SK-N-SH (cell line): Measurements from ENCODE around the gene MTFMT.

Experiments
- EP300 ChIP-seq, 2 experiments: IDR thresholded peaks; 2 replicates each; pipeline versions ENCODE4 v1.4.0 to v1.6.1; 2012; ENCODE audit warnings: borderline replicate concordance in 1 of 2, low read depth in 1 of 2, low read length in 1 of 2
- EZH2phosphoT487 ChIP-seq: fragments of 200-600 bp; sonication (generic); IDR thresholded peaks from 2 replicates; pipeline ENCODE4 v1.6.1; 2017; ENCODE audit warnings: low read depth, mixed run types, mild to moderate bottlenecking, antibody characterized with exemption, moderate library complexity, borderline replicate concordance
- FOSL2 ChIP-seq: IDR thresholded peaks from 2 replicates; pipeline ENCODE4 v1.4.0; 2012; ENCODE audit warnings: low read depth, mild to moderate bottlenecking, moderate library complexity, borderline replicate concordance
- JUND ChIP-seq: IDR thresholded peaks from 2 replicates; pipeline ENCODE4 v1.4.0; 2012
- MXI1 ChIP-seq: IDR thresholded peaks from 2 replicates; pipeline ENCODE4 v1.6.1; 2012; ENCODE audit warnings: mild to moderate bottlenecking, low read depth, low read length, improper control_type of control experiment
- NRF1 ChIP-seq: IDR thresholded peaks from 2 replicates; pipeline ENCODE4 v1.6.1; 2012; ENCODE audit warnings: low read depth, mild to moderate bottlenecking, low read length
- POLR2AphosphoS5 ChIP-seq: IDR thresholded peaks from 2 replicates; pipeline ENCODE4 v1.6.1; 2012; ENCODE audit warnings: low read depth, low read length
- SIN3A ChIP-seq: IDR thresholded peaks from 2 replicates; pipeline ENCODE4 v1.6.1; 2012; ENCODE audit warnings: low read depth, mild to moderate bottlenecking, low read length, moderate library complexity, borderline replicate concordance
- TAF1 ChIP-seq: IDR thresholded peaks from 2 replicates; pipeline ENCODE4 v1.6.1; 2012; ENCODE audit warnings: low read depth, mild to moderate bottlenecking, low read length, moderate library complexity, borderline replicate concordance
- TEAD4 ChIP-seq: IDR thresholded peaks from 2 replicates; pipeline ENCODE4 v1.4.0; 2012; ENCODE audit warnings: mild to moderate bottlenecking, borderline replicate concordance; ENCODE audit not compliant: insufficient read depth
- TF ChIP-seq, protein P1 (sequence below): fragments of 200-600 bp; sonication (generic); IDR thresholded peaks from 2 replicates; pipeline ENCODE4 v1.6.1; 2017; ENCODE audit warnings: antibody characterized with exemption, mild to moderate bottlenecking, moderate library complexity
- TF ChIP-seq, protein P2 (sequence below): IDR thresholded peaks from 2 replicates; pipeline ENCODE4 v1.4.0; 2012; ENCODE audit warnings: low read depth
- TF ChIP-seq, protein P3 (sequence below): IDR thresholded peaks from 2 replicates; pipeline ENCODE4 v1.4.0; 2012; ENCODE audit warnings: low read depth, borderline replicate concordance
- TF ChIP-seq, protein P4 (sequence below): IDR thresholded peaks from 2 replicates; pipeline ENCODE4 v1.6.1; 2012; ENCODE audit warnings: mild to moderate bottlenecking, low read depth, low read length, moderate library complexity

DNA sequence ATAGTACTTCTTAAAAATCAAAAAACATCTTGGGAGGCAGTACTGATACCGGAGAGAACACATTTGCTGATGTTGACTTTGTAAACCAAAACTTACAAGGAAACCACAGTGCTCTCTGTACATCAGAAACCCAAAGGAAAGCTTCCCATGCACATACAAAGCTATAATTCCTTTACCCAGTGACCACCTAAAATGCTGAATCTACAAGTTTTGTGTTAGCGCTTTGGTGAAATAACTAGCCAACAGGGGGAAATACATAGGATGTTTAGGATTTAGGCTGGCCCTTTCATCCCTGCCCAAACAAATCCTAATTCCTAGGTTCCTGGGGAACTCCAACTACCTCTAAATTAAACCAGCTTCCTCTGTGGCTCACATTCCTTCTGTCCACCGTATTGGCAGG, 24.4 kb downstream of the MTFMT start:
- TF ChIP-seq, protein P1, sequence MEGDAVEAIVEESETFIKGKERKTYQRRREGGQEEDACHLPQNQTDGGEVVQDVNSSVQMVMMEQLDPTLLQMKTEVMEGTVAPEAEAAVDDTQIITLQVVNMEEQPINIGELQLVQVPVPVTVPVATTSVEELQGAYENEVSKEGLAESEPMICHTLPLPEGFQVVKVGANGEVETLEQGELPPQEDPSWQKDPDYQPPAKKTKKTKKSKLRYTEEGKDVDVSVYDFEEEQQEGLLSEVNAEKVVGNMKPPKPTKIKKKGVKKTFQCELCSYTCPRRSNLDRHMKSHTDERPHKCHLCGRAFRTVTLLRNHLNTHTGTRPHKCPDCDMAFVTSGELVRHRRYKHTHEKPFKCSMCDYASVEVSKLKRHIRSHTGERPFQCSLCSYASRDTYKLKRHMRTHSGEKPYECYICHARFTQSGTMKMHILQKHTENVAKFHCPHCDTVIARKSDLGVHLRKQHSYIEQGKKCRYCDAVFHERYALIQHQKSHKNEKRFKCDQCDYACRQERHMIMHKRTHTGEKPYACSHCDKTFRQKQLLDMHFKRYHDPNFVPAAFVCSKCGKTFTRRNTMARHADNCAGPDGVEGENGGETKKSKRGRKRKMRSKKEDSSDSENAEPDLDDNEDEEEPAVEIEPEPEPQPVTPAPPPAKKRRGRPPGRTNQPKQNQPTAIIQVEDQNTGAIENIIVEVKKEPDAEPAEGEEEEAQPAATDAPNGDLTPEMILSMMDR, result no peak
- TF ChIP-seq TAF1 (no peak), POLR2AphosphoS5 (no peak), SIN3A (no peak), EZH2phosphoT487 (no peak), NRF1 (no peak), JUND (no peak), FOSL2 (no peak), MXI1 (no peak), EP300 (IDR thresholded peaks at IDR 0.05; ENCODE audit: borderline replicate concordance in 1 of 2, low read depth in 1 of 2, low read length in 1 of 2) (no peak), TEAD4 (no peak)
- TF ChIP-seq, protein P2, sequence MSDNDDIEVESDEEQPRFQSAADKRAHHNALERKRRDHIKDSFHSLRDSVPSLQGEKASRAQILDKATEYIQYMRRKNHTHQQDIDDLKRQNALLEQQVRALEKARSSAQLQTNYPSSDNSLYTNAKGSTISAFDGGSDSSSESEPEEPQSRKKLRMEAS, result no peak
- TF ChIP-seq, protein P3, sequence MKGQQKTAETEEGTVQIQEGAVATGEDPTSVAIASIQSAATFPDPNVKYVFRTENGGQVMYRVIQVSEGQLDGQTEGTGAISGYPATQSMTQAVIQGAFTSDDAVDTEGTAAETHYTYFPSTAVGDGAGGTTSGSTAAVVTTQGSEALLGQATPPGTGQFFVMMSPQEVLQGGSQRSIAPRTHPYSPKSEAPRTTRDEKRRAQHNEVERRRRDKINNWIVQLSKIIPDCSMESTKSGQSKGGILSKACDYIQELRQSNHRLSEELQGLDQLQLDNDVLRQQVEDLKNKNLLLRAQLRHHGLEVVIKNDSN, result no peak
- TF ChIP-seq, protein P4, sequence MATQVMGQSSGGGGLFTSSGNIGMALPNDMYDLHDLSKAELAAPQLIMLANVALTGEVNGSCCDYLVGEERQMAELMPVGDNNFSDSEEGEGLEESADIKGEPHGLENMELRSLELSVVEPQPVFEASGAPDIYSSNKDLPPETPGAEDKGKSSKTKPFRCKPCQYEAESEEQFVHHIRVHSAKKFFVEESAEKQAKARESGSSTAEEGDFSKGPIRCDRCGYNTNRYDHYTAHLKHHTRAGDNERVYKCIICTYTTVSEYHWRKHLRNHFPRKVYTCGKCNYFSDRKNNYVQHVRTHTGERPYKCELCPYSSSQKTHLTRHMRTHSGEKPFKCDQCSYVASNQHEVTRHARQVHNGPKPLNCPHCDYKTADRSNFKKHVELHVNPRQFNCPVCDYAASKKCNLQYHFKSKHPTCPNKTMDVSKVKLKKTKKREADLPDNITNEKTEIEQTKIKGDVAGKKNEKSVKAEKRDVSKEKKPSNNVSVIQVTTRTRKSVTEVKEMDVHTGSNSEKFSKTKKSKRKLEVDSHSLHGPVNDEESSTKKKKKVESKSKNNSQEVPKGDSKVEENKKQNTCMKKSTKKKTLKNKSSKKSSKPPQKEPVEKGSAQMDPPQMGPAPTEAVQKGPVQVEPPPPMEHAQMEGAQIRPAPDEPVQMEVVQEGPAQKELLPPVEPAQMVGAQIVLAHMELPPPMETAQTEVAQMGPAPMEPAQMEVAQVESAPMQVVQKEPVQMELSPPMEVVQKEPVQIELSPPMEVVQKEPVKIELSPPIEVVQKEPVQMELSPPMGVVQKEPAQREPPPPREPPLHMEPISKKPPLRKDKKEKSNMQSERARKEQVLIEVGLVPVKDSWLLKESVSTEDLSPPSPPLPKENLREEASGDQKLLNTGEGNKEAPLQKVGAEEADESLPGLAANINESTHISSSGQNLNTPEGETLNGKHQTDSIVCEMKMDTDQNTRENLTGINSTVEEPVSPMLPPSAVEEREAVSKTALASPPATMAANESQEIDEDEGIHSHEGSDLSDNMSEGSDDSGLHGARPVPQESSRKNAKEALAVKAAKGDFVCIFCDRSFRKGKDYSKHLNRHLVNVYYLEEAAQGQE, result no peak
